HEK293 (cell line): ENCODE results near the gene RBMS1.

Experiments
- CTCF ChIA-PET: fragments of 350-600 bp; formaldehyde crosslinking; extraction: SDS; loops from one replicate; lab custom pipeline; 2021; ENCODE audit warnings: antibody characterized with exemption; lab: Yijun Ruan, JAX
- POLR2A ChIA-PET: fragments of 300-600 bp; formaldehyde crosslinking; extraction: SDS; loops from one replicate; lab custom pipeline; 2020; ENCODE audit warnings: antibody characterized with exemption, inconsistent platforms; lab: Yijun Ruan, JAX
- H3K27ac ChIP-seq: fragments of 200-500 bp; sonication (Bioruptor generic); 2 replicates; pipeline ENCODE4 v1.5.1; 2014; ENCODE audit warnings: low read depth, low read length, control low read depth, inconsistent platforms; ENCODE audit errors: extremely low read depth
- H3K36me3 ChIP-seq, 2 experiments: fragments of 200-500 bp in 1 of 2; sonication (Bioruptor generic) in 1 of 2; 1 replicate in 1 of 2; 2 replicates in 1 of 2; pipeline ENCODE4 v1.5.1; 2014 to 2017; ENCODE audit warnings: inconsistent platforms in 2 of 2, low read length in 2 of 2; ENCODE audit not compliant: control insufficient read depth in 2 of 2, insufficient read depth in 1 of 2
- H3K4me1 ChIP-seq: fragments of 200-500 bp; sonication (Bioruptor generic); 2 replicates; pipeline ENCODE4 v1.5.1; 2014; ENCODE audit warnings: mild to moderate bottlenecking, low read length, inconsistent platforms; ENCODE audit not compliant: control insufficient read depth, insufficient read depth
- H3K4me3 ChIP-seq: 2 replicates; pipeline ENCODE4 v1.5.1; 2011; ENCODE audit warnings: low read depth, mild to moderate bottlenecking, control low read depth, low read length, moderate library complexity
- H3K9me3 ChIP-seq: fragments of 200-500 bp; sonication (Bioruptor generic); 2 replicates; pipeline ENCODE4 v1.5.1; 2014; ENCODE audit warnings: low read depth, low read length, inconsistent platforms; ENCODE audit not compliant: control insufficient read depth, insufficient read depth
- SETDB1 ChIP-seq: IDR thresholded peaks from one replicate; pipeline ENCODE4 v1.6.1; 2017; ENCODE audit warnings: mild to moderate bottlenecking, low read length, moderate library complexity, mixed read lengths; ENCODE audit not compliant: insufficient read length
- ZBTB44 ChIP-seq: fragments of 450-650 bp; IDR thresholded peaks from 2 replicates; pipeline ENCODE4 v1.5.1; 2018; ENCODE audit warnings: missing biosample characterization, mild to moderate bottlenecking, missing genetic modification characterization
- ZIC2 ChIP-seq: fragments of 450-650 bp; formaldehyde crosslinking; IDR thresholded peaks from 2 replicates; pipeline ENCODE4 v1.5.1; 2016; ENCODE audit warnings: missing biosample characterization, missing genetic modification characterization
- ZNF311 ChIP-seq: fragments of 450-650 bp; formaldehyde crosslinking; IDR thresholded peaks from 2 replicates; pipeline ENCODE4 v1.5.1; 2017; ENCODE audit warnings: missing biosample characterization, missing genetic modification characterization, borderline replicate concordance
- ZNF558 ChIP-seq: fragments of 450-650 bp; formaldehyde crosslinking; IDR thresholded peaks from 2 replicates; pipeline ENCODE4 v1.5.1; 2016; ENCODE audit warnings: missing biosample characterization, missing genetic modification characterization
- ZNF792 ChIP-seq: fragments of 450-650 bp; formaldehyde crosslinking; IDR thresholded peaks from 2 replicates; pipeline ENCODE4 v1.5.1; 2016; ENCODE audit warnings: missing biosample characterization, missing genetic modification characterization
- ZSCAN23 ChIP-seq: fragments of 450-650 bp; formaldehyde crosslinking; IDR thresholded peaks from 2 replicates; pipeline ENCODE4 v1.5.1; 2016; ENCODE audit warnings: missing biosample characterization, missing genetic modification characterization
- TF ChIP-seq, protein P1 (sequence below): fragments of 450-650 bp; formaldehyde crosslinking; IDR thresholded peaks from 2 replicates; pipeline ENCODE4 v1.5.1; 2017; ENCODE audit warnings: missing biosample characterization, missing genetic modification characterization
- TF ChIP-seq, protein P2 (sequence below): sonication (generic); formaldehyde crosslinking; IDR thresholded peaks from 2 replicates; pipeline ENCODE4 v1.8.1; 2022; ENCODE audit warnings: mild to moderate bottlenecking, moderate library complexity, missing genetic modification reagents
- TF ChIP-seq, protein P3 (sequence below): fragments of 450-650 bp; formaldehyde crosslinking; conservative IDR thresholded peaks from 2 replicates; pipeline ENCODE4 v1.5.1; 2016; ENCODE audit warnings: low read depth, missing biosample characterization, missing genetic modification characterization
- TF ChIP-seq, protein P4 (sequence below): fragments of 450-650 bp; formaldehyde crosslinking; IDR thresholded peaks from 2 replicates; pipeline ENCODE4 v1.5.1; 2016; ENCODE audit warnings: missing biosample characterization, missing genetic modification characterization

Gene RBMS1

DNA sequence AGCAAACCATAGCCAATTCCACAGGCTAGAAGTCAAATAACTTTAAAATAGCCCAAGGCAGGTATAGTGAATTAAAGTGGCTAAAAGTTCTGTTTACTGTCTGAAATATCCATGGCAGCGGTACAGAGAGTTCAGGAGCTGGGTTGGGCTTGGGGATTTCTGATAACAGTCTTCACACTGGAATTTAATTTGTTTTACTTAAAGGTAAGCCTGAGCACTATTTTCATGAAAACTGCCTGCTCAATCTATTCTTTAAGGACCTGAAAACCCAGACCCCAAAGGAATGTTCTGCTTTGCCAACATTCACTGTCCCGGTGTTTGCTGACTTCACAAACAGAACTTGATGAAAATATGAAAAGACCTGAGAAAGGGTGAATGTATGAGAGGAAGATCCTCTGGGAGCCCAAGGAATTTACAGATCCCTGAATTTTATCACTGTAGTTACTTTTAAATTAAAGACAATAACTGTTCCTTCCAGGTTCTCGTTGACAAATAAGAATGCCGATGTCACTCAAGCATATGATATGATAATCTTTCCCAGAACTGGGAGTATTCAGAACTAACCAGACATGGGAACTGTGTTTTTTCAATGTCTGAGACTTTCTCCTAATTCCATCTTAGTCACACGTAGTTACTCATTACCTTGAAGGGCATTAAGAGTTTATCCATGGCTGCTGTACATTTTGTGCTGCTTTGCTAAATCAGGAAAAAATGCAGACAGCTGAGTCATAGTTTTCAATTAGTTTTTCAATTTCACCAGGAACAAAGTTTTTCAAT is 265.3 kb downstream of the RBMS1 start (continued):
- TF ChIP-seq, protein P1, sequence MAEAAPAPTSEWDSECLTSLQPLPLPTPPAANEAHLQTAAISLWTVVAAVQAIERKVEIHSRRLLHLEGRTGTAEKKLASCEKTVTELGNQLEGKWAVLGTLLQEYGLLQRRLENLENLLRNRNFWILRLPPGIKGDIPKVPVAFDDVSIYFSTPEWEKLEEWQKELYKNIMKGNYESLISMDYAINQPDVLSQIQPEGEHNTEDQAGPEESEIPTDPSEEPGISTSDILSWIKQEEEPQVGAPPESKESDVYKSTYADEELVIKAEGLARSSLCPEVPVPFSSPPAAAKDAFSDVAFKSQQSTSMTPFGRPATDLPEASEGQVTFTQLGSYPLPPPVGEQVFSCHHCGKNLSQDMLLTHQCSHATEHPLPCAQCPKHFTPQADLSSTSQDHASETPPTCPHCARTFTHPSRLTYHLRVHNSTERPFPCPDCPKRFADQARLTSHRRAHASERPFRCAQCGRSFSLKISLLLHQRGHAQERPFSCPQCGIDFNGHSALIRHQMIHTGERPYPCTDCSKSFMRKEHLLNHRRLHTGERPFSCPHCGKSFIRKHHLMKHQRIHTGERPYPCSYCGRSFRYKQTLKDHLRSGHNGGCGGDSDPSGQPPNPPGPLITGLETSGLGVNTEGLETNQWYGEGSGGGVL (tag by site-specific recombination), result no peak
- TF ChIP-seq ZIC2, result no peak
- TF ChIP-seq, protein P2, sequence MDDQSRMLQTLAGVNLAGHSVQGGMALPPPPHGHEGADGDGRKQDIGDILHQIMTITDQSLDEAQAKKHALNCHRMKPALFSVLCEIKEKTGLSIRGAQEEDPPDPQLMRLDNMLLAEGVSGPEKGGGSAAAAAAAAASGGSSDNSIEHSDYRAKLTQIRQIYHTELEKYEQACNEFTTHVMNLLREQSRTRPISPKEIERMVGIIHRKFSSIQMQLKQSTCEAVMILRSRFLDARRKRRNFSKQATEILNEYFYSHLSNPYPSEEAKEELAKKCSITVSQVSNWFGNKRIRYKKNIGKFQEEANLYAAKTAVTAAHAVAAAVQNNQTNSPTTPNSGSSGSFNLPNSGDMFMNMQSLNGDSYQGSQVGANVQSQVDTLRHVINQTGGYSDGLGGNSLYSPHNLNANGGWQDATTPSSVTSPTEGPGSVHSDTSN (CRISPR knock-in tag), result no peak
- no peak for TF ChIP-seq ZNF792 (tag by site-specific recombination)
- TF ChIP-seq, protein P3, sequence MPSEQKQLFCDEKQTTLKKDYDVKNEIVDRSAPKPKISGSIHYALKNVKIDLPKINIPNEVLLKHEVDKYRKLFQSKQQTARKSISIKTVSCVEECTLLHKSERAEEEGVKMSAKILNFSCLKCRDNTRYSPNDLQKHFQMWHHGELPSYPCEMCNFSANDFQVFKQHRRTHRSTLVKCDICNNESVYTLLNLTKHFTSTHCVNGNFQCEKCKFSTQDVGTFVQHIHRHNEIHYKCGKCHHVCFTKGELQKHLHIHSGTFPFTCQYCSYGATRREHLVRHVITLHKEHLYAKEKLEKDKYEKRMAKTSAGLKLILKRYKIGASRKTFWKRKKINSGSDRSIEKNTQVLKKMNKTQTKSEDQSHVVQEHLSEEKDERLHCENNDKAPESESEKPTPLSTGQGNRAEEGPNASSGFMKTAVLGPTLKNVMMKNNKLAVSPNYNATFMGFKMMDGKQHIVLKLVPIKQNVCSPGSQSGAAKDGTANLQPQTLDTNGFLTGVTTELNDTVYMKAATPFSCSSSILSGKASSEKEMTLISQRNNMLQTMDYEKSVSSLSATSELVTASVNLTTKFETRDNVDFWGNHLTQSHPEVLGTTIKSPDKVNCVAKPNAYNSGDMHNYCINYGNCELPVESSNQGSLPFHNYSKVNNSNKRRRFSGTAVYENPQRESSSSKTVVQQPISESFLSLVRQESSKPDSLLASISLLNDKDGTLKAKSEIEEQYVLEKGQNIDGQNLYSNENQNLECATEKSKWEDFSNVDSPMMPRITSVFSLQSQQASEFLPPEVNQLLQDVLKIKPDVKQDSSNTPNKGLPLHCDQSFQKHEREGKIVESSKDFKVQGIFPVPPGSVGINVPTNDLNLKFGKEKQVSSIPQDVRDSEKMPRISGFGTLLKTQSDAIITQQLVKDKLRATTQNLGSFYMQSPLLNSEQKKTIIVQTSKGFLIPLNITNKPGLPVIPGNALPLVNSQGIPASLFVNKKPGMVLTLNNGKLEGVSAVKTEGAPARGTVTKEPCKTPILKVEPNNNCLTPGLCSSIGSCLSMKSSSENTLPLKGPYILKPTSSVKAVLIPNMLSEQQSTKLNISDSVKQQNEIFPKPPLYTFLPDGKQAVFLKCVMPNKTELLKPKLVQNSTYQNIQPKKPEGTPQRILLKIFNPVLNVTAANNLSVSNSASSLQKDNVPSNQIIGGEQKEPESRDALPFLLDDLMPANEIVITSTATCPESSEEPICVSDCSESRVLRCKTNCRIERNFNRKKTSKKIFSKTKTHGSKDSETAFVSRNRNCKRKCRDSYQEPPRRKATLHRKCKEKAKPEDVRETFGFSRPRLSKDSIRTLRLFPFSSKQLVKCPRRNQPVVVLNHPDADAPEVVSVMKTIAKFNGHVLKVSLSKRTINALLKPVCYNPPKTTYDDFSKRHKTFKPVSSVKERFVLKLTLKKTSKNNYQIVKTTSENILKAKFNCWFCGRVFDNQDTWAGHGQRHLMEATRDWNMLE, result no peak
- no peak for TF ChIP-seq ZSCAN23 (tag by site-specific recombination)

DNA sequence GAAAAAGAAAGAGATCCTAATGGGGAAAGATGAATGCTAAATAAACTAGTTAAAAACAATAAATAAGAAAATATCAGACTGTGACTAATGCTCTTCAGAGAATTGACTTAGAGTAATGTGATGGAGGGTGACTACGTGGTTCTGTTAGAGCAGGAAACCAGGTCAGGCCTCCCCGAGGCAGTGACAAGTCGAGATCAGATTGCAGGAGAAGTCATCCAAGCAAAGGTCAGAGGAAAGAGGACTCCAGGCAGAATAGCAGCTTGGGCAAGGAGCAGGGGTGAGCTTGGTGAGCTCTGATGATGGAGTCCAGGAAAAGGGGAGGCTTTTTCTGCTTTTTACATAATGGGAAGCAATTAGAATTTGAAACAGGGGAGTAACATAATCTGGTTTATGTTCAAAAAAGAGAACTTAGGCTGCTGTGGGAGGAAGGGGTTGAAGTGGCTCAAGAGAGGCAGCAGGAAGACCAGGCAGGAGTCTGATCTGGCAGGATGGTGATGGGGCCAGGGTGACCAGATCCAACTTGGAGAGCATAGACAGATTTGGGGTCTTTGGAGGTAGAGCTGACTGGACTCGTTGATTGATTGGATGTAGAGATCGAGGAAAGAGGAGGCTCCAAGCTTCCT is 266.2 kb downstream of the RBMS1 start:
- CTCF ChIA-PET, result interaction anchor here (0.8 to 2.1 kb wide), 3 partner anchors 17 to 118 kb away, joined by 3 to 4 read pairs (median 4); no protein-coding TSS in a partner anchor
- TF ChIP-seq, protein P4, sequence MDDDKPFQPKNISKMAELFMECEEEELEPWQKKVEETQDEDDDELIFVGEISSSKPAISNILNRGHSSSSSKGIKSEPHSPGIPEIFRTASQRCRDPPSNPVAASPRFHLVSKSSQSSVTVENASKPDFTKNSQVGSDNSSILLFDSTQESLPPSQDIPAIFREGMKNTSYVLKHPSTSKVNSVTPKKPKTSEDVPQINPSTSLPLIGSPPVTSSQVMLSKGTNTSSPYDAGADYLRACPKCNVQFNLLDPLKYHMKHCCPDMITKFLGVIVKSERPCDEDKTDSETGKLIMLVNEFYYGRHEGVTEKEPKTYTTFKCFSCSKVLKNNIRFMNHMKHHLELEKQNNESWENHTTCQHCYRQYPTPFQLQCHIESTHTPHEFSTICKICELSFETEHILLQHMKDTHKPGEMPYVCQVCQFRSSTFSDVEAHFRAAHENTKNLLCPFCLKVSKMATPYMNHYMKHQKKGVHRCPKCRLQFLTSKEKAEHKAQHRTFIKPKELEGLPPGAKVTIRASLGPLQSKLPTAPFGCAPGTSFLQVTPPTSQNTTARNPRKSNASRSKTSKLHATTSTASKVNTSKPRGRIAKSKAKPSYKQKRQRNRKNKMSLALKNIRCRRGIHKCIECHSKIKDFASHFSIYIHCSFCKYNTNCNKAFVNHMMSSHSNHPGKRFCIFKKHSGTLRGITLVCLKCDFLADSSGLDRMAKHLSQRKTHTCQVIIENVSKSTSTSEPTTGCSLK (tag by site-specific recombination), result no peak
- TF ChIP-seq ZBTB44 (tag by site-specific recombination) (no peak), ZNF558 (tag by site-specific recombination) (no peak), SETDB1 (peak; percentile 53), ZNF311 (tag by site-specific recombination) (no peak)
- no peaks in the 10 kb centered on the region for H3K9me3 ChIP-seq
- POLR2A ChIA-PET, result interaction anchor here (1.0 to 1.5 kb wide), 2 partner anchors 8 to 17 kb away, joined by 3 read pairs; no protein-coding TSS in a partner anchor
- peaks cover 5% of the 10 kb centered on the region for H3K4me1 ChIP-seq
- no peaks in the 10 kb centered on the region for H3K36me3 ChIP-seq
- H3K4me3 ChIP-seq, result no peak overlapping the region
- no peak overlapping the region for H3K27ac ChIP-seq
